Astrocyte (in vitro differentiated cells and primary cell): Measurements from ENCODE around the gene ANKRD28.

Experiments
- EZH2 ChIP-seq: IDR thresholded peaks from 2 replicates; pipeline ENCODE4 v1.6.1; 2012; ENCODE audit warnings: mild to moderate bottlenecking, low read length, inconsistent platforms; ENCODE audit not compliant: insufficient read depth
- TF ChIP-seq, protein P1 (sequence below): IDR thresholded peaks from 2 replicates; pipeline ENCODE4 v1.5.1; 2011; ENCODE audit warnings: low read depth, mild to moderate bottlenecking, inconsistent platforms, low read length, moderate library complexity; ENCODE audit not compliant: insufficient read depth

- TF ChIP-seq, protein P1, sequence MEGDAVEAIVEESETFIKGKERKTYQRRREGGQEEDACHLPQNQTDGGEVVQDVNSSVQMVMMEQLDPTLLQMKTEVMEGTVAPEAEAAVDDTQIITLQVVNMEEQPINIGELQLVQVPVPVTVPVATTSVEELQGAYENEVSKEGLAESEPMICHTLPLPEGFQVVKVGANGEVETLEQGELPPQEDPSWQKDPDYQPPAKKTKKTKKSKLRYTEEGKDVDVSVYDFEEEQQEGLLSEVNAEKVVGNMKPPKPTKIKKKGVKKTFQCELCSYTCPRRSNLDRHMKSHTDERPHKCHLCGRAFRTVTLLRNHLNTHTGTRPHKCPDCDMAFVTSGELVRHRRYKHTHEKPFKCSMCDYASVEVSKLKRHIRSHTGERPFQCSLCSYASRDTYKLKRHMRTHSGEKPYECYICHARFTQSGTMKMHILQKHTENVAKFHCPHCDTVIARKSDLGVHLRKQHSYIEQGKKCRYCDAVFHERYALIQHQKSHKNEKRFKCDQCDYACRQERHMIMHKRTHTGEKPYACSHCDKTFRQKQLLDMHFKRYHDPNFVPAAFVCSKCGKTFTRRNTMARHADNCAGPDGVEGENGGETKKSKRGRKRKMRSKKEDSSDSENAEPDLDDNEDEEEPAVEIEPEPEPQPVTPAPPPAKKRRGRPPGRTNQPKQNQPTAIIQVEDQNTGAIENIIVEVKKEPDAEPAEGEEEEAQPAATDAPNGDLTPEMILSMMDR: no peak
- no peak for TF ChIP-seq EZH2
These were observed 167.0 kb downstream of the ANKRD28 start for GRCh38 chr3:15630646-15631350.
